Activated CD4-positive, CD25-positive, alpha-beta regulatory T cell treated with anti-CD3 and anti-CD28 coated beads, Interleukin-2, amount 50 U/mL, for 72 hours (primary cell): Measurements from ENCODE around the gene DMKN.

Experiments used
- DNase-seq: peaks from one replicate; pipeline ENCODE4 v3.0.0; 2021

Gene DMKN

DNA sequence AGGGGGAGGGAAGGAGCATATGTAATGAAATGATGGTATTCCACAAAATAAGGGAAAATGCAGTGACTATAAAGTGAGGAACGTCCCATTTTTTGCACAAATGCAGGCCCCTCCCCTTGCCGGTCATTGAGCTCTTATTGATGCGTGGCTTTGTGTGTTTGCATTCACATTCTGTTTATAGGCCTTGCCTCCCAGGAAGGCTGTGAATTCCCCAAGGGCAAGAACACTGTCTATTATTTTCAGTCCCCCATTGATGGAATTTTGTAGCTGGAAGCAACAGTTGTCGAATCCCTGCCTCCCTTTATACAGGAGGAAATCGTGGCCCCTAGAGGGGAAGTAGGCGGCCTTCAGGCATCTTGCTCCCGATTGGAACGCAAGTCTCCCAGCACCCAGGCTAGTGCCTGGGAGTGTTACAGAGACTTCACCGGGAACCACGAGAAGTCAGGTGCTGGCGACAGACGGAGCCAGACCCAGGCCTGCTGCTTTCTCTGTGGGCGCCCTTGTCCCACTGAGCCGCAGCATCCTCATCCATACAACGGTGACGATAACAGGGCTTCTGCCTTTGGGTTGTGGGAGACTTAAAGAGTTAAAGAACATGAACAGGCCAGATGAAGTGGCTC, 7.8 kb upstream of the DMKN start:
- DNase-seq: no peak

GRCh38 chr19:35519291-35519690, 5.8 kb upstream of the DMKN start:
- DNase-seq: no peak

- no peak for DNase-seq
Observed at GRCh38 chr19:35518313-35518712, 4.9 kb upstream of the DMKN start.

GRCh38 chr19:35517342-35517741, 3.9 kb upstream of the DMKN start:
- DNase-seq: no peak

DNA sequence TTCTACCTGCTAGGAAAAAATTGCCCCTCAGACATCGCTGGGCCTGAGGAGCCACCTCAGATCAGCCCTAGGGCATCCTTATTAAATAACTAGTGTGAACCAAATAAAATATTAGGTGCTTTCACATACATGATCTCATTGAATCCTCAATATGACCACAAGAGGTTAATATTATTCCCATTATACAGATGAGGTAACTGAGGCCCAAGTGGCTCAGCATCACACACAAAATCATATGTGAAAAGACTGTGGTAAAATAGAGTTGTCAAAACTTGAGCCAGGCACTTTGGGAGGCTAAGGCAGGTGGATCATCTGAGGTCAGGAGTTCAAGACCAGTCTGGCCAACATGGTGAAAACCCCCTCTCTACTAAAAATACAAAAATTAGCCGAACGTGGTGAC, 2.9 kb upstream of the DMKN start:
- no peak for DNase-seq

GRCh38 chr19:35514282-35514809, 897 bp upstream of the DMKN start:
- DNase-seq: no peak

GRCh38 chr19:35512831-35513627, 420 bp downstream of the DMKN start:
- DNase-seq: no peak

DNA sequence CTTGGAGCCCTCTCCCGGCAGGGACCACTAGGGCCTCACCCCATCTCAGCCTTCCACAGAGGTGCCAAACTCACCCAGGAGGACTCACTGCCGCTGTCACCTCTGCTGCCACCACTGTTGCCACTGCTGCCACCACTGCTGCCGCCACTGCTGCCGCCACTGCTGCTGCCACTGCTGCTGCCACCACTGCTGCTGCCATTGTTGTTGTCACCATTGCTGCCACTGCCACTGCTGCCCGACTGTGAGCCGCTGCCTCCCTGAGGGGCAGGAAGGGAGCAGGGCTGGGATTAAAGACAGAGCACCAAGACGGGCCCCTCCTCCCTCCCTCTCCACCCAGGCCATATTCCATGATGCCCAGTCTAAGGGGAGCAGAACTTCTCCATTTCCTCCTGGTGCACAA, 2.1 kb downstream of the DMKN start:
- DNase-seq: no peak

DNA sequence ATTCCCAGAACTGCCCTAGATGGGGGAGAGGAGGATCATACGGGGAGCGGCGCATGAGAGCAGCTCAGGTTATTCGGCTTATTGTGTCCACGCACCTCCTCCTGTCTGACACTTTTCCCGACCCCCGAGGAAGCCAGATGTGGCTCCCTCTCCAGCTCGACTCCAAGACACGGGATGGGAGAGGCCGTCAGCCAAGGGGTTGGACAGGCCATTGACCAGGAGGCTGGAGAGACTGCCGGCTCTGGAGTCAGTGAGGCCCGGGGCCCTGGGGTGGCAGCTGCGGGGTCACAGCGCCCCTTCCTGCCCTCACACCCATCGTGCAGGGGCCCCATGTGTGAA, 2.9 kb downstream of the DMKN start:
- no peak for DNase-seq

DNA sequence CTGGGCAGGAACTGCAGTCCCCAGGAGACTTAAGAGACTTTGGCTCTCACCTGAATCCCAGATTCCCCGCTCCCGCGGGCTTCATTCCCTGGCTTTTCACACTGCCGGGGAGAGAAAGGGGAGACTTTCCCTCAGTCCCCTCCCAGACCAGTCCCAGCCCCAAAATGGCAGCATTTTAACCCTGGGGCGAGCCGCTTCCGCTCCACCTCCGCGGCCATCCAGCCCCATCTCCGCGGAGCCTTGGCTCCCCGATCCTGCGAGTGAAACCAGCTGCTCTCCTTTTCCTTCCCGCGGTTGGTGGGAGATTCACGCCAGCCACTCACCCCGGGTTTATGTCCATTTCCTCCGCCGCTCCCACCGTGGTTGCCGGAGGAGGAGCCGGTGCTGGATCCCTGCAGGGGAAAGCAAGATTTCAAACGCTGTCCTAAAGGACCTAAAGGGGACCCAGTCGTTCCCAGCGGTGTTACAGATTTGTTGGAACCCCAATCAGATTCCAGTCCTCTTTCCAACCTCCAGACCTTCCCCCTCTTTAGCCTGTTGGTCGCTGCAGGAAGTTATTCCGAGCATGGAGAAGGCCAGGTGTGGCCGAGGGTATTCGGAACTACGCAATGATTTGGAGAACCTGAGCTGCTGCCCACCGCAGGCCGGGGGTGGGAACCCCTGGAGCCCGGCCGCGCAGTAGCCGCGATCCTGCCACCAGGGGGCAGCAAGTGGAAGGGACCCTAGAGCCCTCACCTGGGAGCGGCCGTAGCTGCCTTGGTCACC, 3.4 kb downstream of the DMKN start:
- peak; percentile 79 for DNase-seq

GRCh38 chr19:35509018-35509652, 4.3 kb downstream of the DMKN start:
- no peak for DNase-seq

DNA sequence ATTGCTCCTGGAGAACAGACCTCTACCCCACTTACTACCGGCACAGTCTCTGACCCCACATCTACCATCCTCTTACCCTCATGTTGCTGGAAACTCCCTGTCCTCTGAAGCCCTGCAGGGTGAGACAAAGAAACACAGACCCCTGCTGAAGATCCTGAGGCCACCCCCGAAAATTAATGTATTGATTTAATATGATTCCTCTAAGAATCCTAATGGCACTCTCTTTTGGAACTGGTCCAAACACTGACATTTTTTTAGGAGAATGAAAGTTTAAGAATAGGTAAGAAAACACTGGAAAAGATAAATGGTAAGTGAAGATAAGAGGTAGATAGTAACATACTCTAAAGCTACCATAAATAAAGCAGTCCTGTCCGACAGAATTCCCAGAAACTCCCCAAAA, 5.3 kb downstream of the DMKN start:
- DNase-seq: no peak

DNA sequence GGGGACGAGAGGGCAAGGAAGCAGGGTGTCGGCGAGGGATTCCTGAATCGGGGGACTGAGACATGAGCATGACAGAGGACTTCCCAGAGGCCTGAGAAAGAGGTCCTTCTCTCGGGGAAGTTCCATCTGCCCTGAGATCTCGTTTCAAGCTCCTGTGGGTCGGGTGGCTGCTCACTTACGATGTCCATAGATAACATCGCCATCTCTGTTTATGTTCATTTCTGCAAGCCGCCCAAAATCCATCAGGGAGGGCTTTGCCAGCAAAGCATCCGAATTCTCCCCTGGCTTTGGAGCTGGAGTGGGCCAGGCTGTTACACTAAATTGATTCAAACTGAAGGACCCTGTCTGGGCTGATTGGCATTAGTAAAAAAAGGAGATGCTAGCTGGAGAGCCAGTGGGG, 5.9 kb downstream of the DMKN start:
- DNase-seq: no peak

DNA sequence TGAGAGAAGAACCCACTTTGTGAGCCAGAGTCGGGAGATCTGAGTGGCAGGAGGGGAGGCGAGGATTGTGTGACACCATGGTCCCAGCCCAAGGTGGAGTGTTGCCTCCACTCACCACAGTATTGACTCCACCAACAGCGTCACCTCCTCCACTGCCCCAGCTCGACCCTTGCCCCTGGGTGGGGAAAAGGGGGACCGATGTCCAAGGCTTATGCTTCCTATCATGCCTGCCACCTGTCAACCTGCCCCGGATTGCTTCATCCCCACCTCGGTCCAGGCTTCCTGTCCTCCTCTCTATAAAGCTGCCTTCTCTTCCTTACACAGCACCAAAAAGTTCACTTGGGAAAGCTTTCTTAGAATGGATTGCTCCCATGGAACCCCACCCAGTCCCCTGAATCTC, 7.4 kb downstream of the DMKN start:
- DNase-seq: no peak

DNA sequence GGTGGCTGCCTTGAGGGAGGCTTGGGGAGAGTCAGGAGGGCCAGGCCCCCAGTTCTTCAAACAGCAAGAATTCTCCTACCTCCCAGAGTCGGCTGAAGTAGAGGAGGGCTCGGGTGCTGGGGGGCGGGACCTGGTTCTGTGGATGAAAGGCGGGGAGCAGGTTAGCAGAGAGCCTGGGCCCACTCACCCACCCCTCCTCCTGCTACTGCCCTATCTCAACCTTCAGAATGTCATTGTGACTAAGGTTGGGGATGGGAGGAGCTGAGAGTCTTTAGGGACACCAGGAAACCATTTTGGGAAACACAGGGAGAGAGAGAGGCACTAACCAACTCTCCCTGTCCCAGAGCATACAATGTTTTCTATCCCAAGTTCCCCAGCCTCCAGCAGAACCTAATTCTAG, 10.7 kb downstream of the DMKN start:
- no peak for DNase-seq

- DNase-seq: no peak
Observed at GRCh38 chr19:35501684-35502083, 11.8 kb downstream of the DMKN start.

- DNase-seq: no peak
Observed at GRCh38 chr19:35500611-35501010, 12.8 kb downstream of the DMKN start.

- DNase-seq: no peak
Observed at GRCh38 chr19:35498984-35499527, 14.4 kb downstream of the DMKN start.

DNA sequence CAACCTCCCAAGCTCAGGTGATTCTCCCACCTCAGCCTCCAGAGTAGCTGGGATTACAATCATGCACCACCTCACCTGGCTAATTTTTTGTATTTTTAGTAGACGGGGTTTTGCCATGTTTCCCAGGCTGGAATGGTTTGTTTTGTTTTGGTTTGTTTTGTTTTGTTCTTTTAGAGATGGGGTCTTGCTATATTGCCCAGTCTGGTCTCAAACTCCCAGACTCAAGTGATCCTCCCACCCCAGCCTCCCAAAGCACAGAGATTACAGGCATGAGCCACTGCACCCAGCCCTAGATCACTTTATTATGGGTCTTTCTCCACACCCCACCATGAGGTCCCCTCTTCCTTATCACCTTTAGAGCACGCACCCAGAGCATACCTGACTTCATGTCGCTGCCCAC, 15.2 kb downstream of the DMKN start:
- no peak for DNase-seq

DNA sequence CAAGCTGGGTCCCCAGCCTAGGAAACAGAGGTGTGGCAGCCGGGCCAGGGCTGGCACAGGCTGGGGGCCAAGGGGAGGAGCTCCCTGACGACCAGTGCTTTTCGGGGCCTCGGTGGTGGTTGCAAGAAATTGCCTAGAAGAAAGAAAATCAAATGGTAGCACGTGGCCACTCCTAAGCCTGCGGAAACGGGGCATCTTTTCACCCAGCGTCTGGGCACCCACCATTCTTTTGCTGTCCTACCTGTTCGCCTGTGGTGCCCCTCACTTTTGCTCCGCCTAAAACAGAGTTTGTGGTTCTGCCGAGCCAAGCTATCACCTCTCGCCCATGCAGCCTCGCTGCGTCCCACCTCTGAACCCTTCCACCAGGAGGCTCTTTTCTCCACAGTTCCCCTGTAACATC, 16.0 kb downstream of the DMKN start:
- no peak for DNase-seq

- DNase-seq: peak; percentile 68
Observed at GRCh38 chr19:35495107-35496064, 18.1 kb downstream of the DMKN start.

GRCh38 chr19:35493971-35494370, 19.5 kb downstream of the DMKN start:
- DNase-seq: no peak
